ENCODE measurements around the gene WDR49. TPM values are rescaled to one million over a fixed set of nuclear protein-coding genes. Genes with fewer than 3 reads are reported as not detected.

The WDR49 gene
- total RNA-seq, 2 experiments from 2014 or later = 0.42 to 1.1 TPM

DNA sequence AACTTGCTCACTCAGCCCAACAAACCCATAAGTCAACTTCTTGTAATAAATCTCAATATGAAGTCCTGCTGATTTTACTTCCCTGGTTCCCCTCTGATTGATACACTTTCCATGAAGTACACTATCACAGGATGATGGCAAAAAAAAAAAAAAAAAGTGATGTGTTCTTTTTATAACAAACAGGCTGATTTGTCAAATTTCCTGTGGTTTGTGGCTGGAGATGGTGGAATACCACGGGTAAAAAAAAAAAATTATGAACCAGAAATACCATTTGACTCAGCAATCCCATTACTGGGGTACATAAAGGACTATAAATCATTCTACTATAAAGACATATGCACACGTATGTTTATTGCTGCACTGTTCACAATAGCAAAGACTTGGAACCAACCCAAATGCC is 169.2 kb downstream of the WDR49 start:
- TF ChIP-seq, protein P1, sequence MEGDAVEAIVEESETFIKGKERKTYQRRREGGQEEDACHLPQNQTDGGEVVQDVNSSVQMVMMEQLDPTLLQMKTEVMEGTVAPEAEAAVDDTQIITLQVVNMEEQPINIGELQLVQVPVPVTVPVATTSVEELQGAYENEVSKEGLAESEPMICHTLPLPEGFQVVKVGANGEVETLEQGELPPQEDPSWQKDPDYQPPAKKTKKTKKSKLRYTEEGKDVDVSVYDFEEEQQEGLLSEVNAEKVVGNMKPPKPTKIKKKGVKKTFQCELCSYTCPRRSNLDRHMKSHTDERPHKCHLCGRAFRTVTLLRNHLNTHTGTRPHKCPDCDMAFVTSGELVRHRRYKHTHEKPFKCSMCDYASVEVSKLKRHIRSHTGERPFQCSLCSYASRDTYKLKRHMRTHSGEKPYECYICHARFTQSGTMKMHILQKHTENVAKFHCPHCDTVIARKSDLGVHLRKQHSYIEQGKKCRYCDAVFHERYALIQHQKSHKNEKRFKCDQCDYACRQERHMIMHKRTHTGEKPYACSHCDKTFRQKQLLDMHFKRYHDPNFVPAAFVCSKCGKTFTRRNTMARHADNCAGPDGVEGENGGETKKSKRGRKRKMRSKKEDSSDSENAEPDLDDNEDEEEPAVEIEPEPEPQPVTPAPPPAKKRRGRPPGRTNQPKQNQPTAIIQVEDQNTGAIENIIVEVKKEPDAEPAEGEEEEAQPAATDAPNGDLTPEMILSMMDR (IDR thresholded peaks at IDR 0.05) = no peak
- CTCF ChIA-PET = no interaction called here
- H3K27me3 ChIP-seq (ENCODE audit: control insufficient read depth in 1 of 2, insufficient read depth in 2 of 2, low read length in 2 of 2) = no peaks in the 10 kb centered on the region
- peaks cover 11% of the 10 kb centered on the region for H3K9me3 Mint-ChIP-seq
- H3K4me3 ChIP-seq (ENCODE audit: low read length) = no peak overlapping the region
- no peaks in the 10 kb centered on the region for H3K36me3 ChIP-seq (ENCODE audit: insufficient read depth, low read length)
- POLR2A ChIA-PET = no interaction called here
- H3K36me3 Mint-ChIP-seq (ENCODE audit: low read depth) = no peaks in the 10 kb centered on the region
- no peak for ATAC-seq (ENCODE audit: poor library complexity)
- no peak for DNase-seq
- intact Hi-C loops (cut with DNase I, micrococcal nuclease) = no loop called here
- no peaks in the 10 kb centered on the region for H3K4me1 ChIP-seq (ENCODE audit: insufficient read depth, low read length)
- no peaks in the 10 kb centered on the region for H3K9me3 ChIP-seq (ENCODE audit: control insufficient read depth in 1 of 2, insufficient read depth in 1 of 2, low read length in 2 of 2)
- H3K4me3 Mint-ChIP-seq = no peak overlapping the region
- no peak overlapping the region for H3K27ac Mint-ChIP-seq
- H3K27me3 Mint-ChIP-seq = no peaks in the 10 kb centered on the region
- no peak overlapping the region for H3K27ac ChIP-seq (ENCODE audit: low read depth in 1 of 2, low read length in 2 of 2)
- H3K4me1 Mint-ChIP-seq (ENCODE audit: low read depth) = no peaks in the 10 kb centered on the region

DNA sequence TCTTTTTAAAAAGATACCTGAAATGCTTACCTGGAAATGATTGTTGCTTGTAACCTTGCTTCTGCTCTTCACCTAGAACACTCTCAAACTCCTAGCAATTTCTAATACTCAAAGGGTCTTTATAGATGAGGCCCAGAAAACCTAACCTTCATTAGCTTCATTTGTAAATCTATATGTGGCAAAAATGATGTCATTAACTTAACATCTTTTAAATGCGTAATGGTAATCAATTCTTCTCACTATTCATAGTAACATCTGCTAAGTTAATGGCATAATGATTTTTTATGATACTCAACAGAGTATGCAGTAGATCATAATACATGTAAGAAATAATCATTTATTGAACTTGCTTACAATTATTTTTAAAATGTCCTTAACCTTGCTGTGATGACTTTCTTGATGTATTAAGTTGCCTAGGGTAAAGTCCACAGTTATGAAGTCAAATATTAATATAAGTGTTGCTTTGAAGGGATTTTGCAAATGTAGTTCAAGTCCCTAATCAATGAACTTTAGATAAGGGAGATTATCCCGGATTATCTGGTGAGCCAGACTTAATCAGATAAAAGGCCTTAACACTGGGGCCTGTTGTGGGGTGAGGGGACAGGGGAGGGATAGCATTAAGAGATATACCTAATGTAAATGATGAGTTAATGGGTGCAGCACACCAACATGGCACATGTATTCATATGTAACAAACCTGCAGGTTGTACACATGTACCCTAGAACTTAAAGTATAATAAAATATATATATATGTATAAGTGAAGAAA is 169.8 kb downstream of the WDR49 start:
- H3K4me3 Mint-ChIP-seq = no peak overlapping the region

DNA sequence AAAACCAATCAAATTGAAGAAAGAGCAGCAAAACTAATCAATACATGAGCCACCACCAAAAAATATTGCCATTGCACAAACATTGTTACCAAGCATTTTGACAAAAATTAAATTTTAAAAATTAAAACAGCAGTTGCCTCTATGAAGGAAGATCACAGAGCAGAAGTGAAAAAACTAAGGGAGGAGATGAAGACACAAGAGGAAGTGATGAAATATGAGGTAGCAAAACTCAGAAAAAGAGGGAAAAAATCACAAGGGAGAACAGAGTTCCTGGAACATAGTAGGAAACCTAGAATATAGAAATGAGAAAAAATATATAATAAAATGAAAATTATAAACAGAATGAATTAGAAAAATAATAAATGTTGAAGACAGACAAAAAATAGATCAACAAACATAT is 172.6 kb downstream of the WDR49 start:
- Histone ChIP-seq H3K27me3 (ENCODE audit: control insufficient read depth in 1 of 2, insufficient read depth in 2 of 2, low read length in 2 of 2) (no peaks in the 10 kb centered on the region), H3K36me3 (ENCODE audit: insufficient read depth, low read length) (no peaks in the 10 kb centered on the region), H3K4me3 (ENCODE audit: low read length) (no peak overlapping the region), H3K9me3 (ENCODE audit: control insufficient read depth in 1 of 2, insufficient read depth in 1 of 2, low read length in 2 of 2) (no peaks in the 10 kb centered on the region), H3K27ac (ENCODE audit: low read depth in 1 of 2, low read length in 2 of 2) (no peak overlapping the region), H3K4me1 (ENCODE audit: insufficient read depth, low read length) (no peaks in the 10 kb centered on the region)
- H3K27ac Mint-ChIP-seq = no peak overlapping the region
- H3K4me3 Mint-ChIP-seq = no peak overlapping the region
- TF ChIP-seq, protein P1 (IDR thresholded peaks at IDR 0.05) = no peak
- ChIA-PET POLR2A (no interaction called here), CTCF (no interaction called here)
- peaks cover 6% of the 10 kb centered on the region for H3K9me3 Mint-ChIP-seq
- ATAC-seq (ENCODE audit: poor library complexity) = no peak
- H3K4me1 Mint-ChIP-seq (ENCODE audit: low read depth) = no peaks in the 10 kb centered on the region
- intact Hi-C loops (cut with DNase I, micrococcal nuclease) = no loop called here
- no peak for DNase-seq
- H3K36me3 Mint-ChIP-seq (ENCODE audit: low read depth) = no peaks in the 10 kb centered on the region
- no peaks in the 10 kb centered on the region for H3K27me3 Mint-ChIP-seq

More for the DNA sequence above, 169.8 kb downstream of the WDR49 start:
- CTCF ChIA-PET = no interaction called here
- Mint-ChIP-seq H3K36me3 (ENCODE audit: low read depth) (no peaks in the 10 kb centered on the region), H3K27me3 (no peaks in the 10 kb centered on the region), H3K4me1 (ENCODE audit: low read depth) (no peaks in the 10 kb centered on the region), H3K9me3 (peaks cover 11% of the 10 kb centered on the region), H3K27ac (no peak overlapping the region)
- Histone ChIP-seq H3K27me3 (ENCODE audit: control insufficient read depth in 1 of 2, insufficient read depth in 2 of 2, low read length in 2 of 2) (no peaks in the 10 kb centered on the region), H3K4me3 (ENCODE audit: low read length) (no peak overlapping the region), H3K4me1 (ENCODE audit: insufficient read depth, low read length) (no peaks in the 10 kb centered on the region), H3K36me3 (ENCODE audit: insufficient read depth, low read length) (no peaks in the 10 kb centered on the region), H3K27ac (ENCODE audit: low read depth in 1 of 2, low read length in 2 of 2) (no peak overlapping the region), H3K9me3 (ENCODE audit: control insufficient read depth in 1 of 2, insufficient read depth in 1 of 2, low read length in 2 of 2) (no peaks in the 10 kb centered on the region)
- intact Hi-C loops (cut with DNase I, micrococcal nuclease) = no loop called here
- TF ChIP-seq, protein P1 (IDR thresholded peaks at IDR 0.05) = no peak
- POLR2A ChIA-PET = no interaction called here
- ATAC-seq (ENCODE audit: poor library complexity) (no peak), DNase-seq (no peak)
